GM13977 (cell line): ENCODE results near the gene UGT1A8.

Source experiments
- DNase-seq: peaks from one replicate; pipeline ENCODE4 v3.0.0; 2012; ENCODE audit warnings: low spot score
- in situ Hi-C: fragments of 300-500 bp; cut with MboI; formaldehyde crosslinking; loops from one replicate; pipeline ENCODE4 v1.12.0; 2022; ENCODE audit warnings: low sequenced_read_pairs, low pct_unique_long_range_greater_than_20kb, mixed read lengths, inconsistent platforms; ENCODE audit not compliant: unreplicated experiment
- TF ChIP-seq, protein P1 (sequence below): IDR thresholded peaks from 2 replicates; pipeline ENCODE4 v1.5.1; 2012; ENCODE audit warnings: mild to moderate bottlenecking, control low read depth; ENCODE audit not compliant: insufficient read depth; ENCODE audit errors: extremely low read depth, missing control alignments

UGT1A8 gene

GRCh38 chr2:233817361-233817911 is 200.0 kb downstream of the UGT1A8 start:
- in situ Hi-C loops = no loop called here

DNA sequence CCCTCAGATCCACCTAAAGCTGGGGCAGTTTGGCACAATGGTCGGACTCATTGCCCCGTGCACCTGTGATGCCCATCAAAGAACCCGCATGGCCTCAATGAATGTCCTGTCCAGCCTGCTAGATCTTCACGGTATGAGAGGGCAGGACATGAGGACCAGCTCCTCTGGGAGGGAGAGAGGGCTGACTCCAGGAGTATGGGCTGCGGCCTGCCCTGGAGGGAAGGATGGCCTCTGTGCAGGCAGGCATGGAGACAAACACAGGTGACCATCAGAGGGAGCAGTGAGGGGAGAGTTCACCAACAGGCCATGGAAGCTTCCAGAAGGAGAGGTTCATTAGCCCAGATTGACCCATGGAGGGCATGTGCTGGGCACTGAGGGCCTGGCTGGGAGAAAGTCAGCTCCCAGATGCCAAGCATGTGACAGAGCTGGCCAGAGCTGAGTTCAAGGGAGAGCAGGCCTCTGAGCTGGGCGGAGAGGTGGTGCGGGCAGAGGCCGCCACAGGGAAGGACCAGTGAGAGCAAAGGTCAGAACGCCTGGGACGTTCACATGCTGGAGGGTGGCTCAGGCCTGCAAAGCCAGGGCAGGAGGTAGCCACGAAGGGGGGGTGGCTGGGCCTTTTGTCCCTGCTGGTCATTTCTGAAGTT is 200.7 kb downstream of the UGT1A8 start:
- TF ChIP-seq, protein P1, sequence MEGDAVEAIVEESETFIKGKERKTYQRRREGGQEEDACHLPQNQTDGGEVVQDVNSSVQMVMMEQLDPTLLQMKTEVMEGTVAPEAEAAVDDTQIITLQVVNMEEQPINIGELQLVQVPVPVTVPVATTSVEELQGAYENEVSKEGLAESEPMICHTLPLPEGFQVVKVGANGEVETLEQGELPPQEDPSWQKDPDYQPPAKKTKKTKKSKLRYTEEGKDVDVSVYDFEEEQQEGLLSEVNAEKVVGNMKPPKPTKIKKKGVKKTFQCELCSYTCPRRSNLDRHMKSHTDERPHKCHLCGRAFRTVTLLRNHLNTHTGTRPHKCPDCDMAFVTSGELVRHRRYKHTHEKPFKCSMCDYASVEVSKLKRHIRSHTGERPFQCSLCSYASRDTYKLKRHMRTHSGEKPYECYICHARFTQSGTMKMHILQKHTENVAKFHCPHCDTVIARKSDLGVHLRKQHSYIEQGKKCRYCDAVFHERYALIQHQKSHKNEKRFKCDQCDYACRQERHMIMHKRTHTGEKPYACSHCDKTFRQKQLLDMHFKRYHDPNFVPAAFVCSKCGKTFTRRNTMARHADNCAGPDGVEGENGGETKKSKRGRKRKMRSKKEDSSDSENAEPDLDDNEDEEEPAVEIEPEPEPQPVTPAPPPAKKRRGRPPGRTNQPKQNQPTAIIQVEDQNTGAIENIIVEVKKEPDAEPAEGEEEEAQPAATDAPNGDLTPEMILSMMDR = no peak
- in situ Hi-C loops = no loop called here

More at GRCh38 chr2:233817361-233817911, 200.0 kb downstream of the UGT1A8 start:
- DNase-seq = no peak
- TF ChIP-seq, protein P1 = no peak

DNA sequence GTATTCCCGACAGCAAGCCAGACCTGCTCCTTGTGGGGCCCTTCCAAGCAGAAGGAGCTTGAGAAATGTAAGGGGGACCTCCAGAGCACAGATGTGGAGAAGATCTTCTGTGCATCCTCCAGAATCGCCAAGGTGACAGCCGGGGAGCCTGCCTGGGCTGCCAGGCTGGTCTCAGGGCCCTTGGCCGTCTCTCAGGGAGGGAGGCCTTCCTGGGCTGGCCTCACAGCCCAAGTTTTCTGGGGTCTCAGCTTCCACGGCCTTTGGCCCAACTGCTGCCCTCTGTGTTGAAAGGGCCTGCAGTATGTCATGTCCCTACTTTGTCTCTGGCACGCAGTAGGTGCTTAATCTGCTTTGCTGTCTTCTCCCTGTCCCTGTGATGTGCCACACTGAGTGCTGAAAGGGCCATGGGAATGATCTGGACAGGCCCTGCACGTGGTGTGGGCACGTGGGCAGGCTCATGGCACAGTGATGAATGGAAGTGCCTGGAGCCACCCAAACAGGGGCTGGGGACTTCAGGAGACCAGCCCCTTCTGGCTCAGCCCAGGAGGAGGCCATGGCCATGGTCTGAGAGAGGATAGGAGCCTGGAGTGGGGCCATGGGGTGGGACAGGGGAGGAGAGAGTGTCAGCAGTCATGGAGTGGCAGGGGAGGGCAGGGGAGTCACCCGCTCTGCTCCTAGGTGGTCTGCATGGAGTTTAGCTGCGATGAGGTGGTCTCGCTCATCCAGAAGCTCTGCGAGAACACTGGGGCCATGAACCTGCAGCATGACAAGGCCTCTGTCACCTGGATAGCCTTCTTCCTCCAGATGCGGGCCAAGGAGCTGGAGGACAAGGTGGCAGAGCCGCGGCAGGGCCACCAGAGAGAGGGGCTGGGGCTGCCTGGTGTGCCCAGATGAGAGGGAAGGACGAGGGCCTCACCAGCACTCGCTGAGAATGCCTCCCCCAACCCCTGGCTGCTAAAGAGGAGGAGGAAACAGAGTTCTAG is 201.5 kb downstream of the UGT1A8 start:
- TF ChIP-seq, protein P1 = no peak
- in situ Hi-C loops = no loop called here

More for the DNA sequence above, 200.7 kb downstream of the UGT1A8 start:
- DNase-seq = no peak

GRCh38 chr2:233819884-233820773 is 202.7 kb downstream of the UGT1A8 start:
- no peak for DNase-seq
- in situ Hi-C loops = no loop called here
- TF ChIP-seq, protein P1 = no peak

More for the DNA sequence above, 201.5 kb downstream of the UGT1A8 start:
- no peak for DNase-seq

- in situ Hi-C loops = no loop called here
These were observed 203.3 kb downstream of the UGT1A8 start for GRCh38 chr2:233820774-233821105.

More at GRCh38 chr2:233820774-233821105, 203.3 kb downstream of the UGT1A8 start:
- DNase-seq = no peak
- TF ChIP-seq, protein P1 = no peak
